NCI-H345 treated with DMSO at 0.1 percent for 48 hours (cell line): ENCODE data around the gene YES1.

Experiments used
- DNase-seq: peaks from one replicate; lab custom pipeline; 2025; ENCODE audit not compliant: unreplicated experiment; lab: John Stamatoyannopoulos, UW

Gene YES1

GRCh38 chr18:811892-812375 lies at the start of gene YES1:
Gene YES1 (minus strand): TSS chr18:812242. CDS start chr18:756827, 55,415 bp downstream.
- DNase-seq = no peak

- no peak for DNase-seq
Observed at GRCh38 chr18:857986-858385, 45.9 kb upstream of the YES1 start.

- DNase-seq = no peak
Observed at GRCh38 chr18:853471-853870, 41.4 kb upstream of the YES1 start.

- DNase-seq = no peak
Observed at GRCh38 chr18:850960-851359, 38.9 kb upstream of the YES1 start.

- no peak for DNase-seq
Observed at GRCh38 chr18:849021-849420, 37.0 kb upstream of the YES1 start.

GRCh38 chr18:848062-848861 lies 36.2 kb upstream of the YES1 start:
- DNase-seq = no peak

GRCh38 chr18:845152-845819 lies 33.2 kb upstream of the YES1 start:
- no peak for DNase-seq

- DNase-seq = no peak
Observed at GRCh38 chr18:841647-842370, 29.8 kb upstream of the YES1 start.

- DNase-seq = no peak
Observed at GRCh38 chr18:840516-840915, 28.5 kb upstream of the YES1 start.

GRCh38 chr18:840023-840408 lies 28.0 kb upstream of the YES1 start:
- no peak for DNase-seq

- peak; percentile 63 for DNase-seq
Observed at GRCh38 chr18:839224-840022, 27.4 kb upstream of the YES1 start.

GRCh38 chr18:837922-838321 lies 25.9 kb upstream of the YES1 start:
- no peak for DNase-seq

- DNase-seq = no peak
Observed at GRCh38 chr18:834082-834720, 22.2 kb upstream of the YES1 start.

GRCh38 chr18:833197-833596 lies 21.2 kb upstream of the YES1 start:
- no peak for DNase-seq

GRCh38 chr18:832085-832681 lies 20.1 kb upstream of the YES1 start:
- DNase-seq = no peak

- DNase-seq = no peak
Observed at GRCh38 chr18:830315-830901, 18.4 kb upstream of the YES1 start.

- DNase-seq = no peak
Observed at GRCh38 chr18:829432-829831, 17.4 kb upstream of the YES1 start.

- no peak for DNase-seq
Observed at GRCh38 chr18:827093-827677, 15.1 kb upstream of the YES1 start.

- no peak for DNase-seq
Observed at GRCh38 chr18:825891-826585, 14.0 kb upstream of the YES1 start.
